Measurements from ENCODE around the gene RRAGC. TPM values are rescaled to one million over a fixed set of nuclear protein-coding genes. Genes with fewer than 3 reads are reported as not detected.

RRAGC gene
- total RNA-seq, 1 donor from 2014 or later, result 17.7 TPM

DNA sequence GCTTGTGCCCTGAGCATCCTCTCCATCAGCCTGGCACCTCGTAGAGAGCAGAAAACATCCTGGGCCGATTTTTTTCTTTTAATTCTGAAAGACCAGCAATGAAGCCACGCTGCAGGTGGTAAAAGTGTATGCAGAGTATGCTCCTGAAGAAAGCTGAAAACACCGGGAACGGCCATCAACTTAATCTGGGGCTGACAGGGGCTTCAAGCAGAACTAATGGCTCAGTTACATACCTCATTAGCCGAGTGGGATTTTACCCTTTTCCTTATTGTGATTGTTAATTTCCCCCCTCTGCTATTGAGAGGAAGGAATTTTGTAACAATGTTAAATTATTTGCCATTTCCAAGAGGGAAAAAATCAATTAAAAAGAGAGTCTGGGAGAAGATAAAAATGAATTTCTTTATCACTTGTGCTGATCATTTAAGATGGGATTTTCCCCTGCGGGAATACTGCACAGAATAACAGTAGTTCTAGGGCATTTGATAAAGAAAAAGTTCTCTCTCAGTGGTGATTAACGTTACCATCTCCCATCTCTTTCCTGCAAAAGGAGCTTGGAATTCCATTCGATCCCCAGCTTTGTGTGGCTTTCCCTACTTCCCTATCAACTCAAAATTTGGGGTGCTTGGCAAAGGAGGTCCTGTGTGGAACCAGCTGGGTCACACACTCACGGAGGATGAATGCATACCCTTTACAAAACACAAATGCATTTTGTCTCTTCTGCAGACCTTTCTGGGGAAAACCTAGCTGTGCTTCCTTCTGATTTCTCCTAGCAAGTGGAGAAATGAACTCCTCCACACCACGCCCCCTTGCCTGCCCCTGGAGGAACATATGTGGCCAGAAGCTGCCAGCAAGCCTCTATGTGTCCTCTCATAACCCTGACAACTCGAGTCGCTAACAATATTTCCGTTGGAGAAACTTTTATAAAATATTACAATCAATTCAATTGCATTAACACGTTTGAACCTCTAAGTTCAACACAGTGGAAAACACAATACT is 70.9 kb downstream of the RRAGC start:
- no peak overlapping the region for H3K9ac ChIP-seq (ENCODE audit: low read depth in 1 of 3, low read length in 3 of 3)
- peaks cover 0 to 6% (median 0%) of the 10 kb centered on the region in 3 donors for H3K9me3 ChIP-seq (ENCODE audit: control insufficient read depth in 3 of 3, low read length in 3 of 3)
- H3K4me1 ChIP-seq (ENCODE audit: control insufficient read depth in 3 of 3, insufficient read depth in 3 of 3, low read length in 3 of 3), result peaks cover 0 to 5% (median 2%) of the 10 kb centered on the region in 3 donors
- H3K4me3 ChIP-seq (ENCODE audit: low read length in 3 of 3), result no peak overlapping the region
- peaks cover 39 to 50% (median 46%) of the 10 kb centered on the region in 3 donors for H3K27me3 ChIP-seq (ENCODE audit: control insufficient read depth in 3 of 3, insufficient read depth in 3 of 3, low read length in 3 of 3)
- no peak overlapping the region for H3K27ac ChIP-seq (ENCODE audit: low read depth, low read length)
- no peaks in the 10 kb centered on the region for H3K36me3 ChIP-seq (ENCODE audit: control insufficient read depth in 3 of 3, insufficient read depth in 3 of 3, low read length in 3 of 3)

Small RNAs within 50 kb of the gene (small RNA-seq; reads per million reads assigned to genes)
- not detected for gene GJA9-MYCBP

Other genes with a start within 250 kb of the RRAGC start
- 10.4 TPM for gene MYCBP, start 13.6 kb upstream of the RRAGC start, total RNA-seq
- gene GJA9, start 21.8 kb upstream of the RRAGC start, total RNA-seq, result not detected
- 0.52 TPM for gene RHBDL2, start 82.1 kb upstream of the RRAGC start, total RNA-seq
- gene AKIRIN1, start 131.5 kb upstream of the RRAGC start, total RNA-seq, result 26.1 TPM
- 503 TPM for gene NDUFS5, start 166.6 kb upstream of the RRAGC start, total RNA-seq